Measurements from ENCODE around the gene WBP2.
A peak's percentile ranks its signal among the peaks of the same experiment; 100 is the strongest.
"Not testable (repeated sequence)": the region's sequence is repeated elsewhere in the genome, so short reads cannot be mapped to it uniquely, and the experiment has no call there.

The WBP2 gene

GRCh38 chr17:75861927-75862317, 6.8 kb upstream of the WBP2 start:
- no peak for TF ChIP-seq CTCF (IDR thresholded peaks at IDR 0.05; ENCODE audit: low read depth, low read length, missing control alignments)
- in situ Hi-C loops (cut with HindIII; ENCODE audit: low sequenced_read_pairs): no loop called here
- DNase-seq (ENCODE audit: low read depth): no peak
- H3K4me3 ChIP-seq (ENCODE audit: low read depth, low read length): no peak overlapping the region

- in situ Hi-C loops (cut with HindIII; ENCODE audit: low sequenced_read_pairs); H3K4me3 ChIP-seq (ENCODE audit: low read depth, low read length); DNase-seq (ENCODE audit: low read depth): not testable (repeated sequence)
Observed at GRCh38 chr17:75859358-75859757, 4.2 kb upstream of the WBP2 start.

- DNase-seq (ENCODE audit: low read depth): no peak
- in situ Hi-C loops (cut with HindIII; ENCODE audit: low sequenced_read_pairs): no loop called here
- peak overlapping the region; percentile 74 for H3K4me3 ChIP-seq (ENCODE audit: low read depth, low read length)
- TF ChIP-seq CTCF (IDR thresholded peaks at IDR 0.05; ENCODE audit: low read depth, low read length, missing control alignments): peak; percentile 50
Observed at GRCh38 chr17:75856062-75856756, 1.1 kb upstream of the WBP2 start.

- no peak for TF ChIP-seq CTCF (IDR thresholded peaks at IDR 0.05; ENCODE audit: low read depth, low read length, missing control alignments)
- H3K4me3 ChIP-seq (ENCODE audit: low read depth, low read length): peak overlapping the region; percentile 74
- in situ Hi-C loops (cut with HindIII; ENCODE audit: low sequenced_read_pairs): no loop called here
- DNase-seq (ENCODE audit: low read depth): no peak
Observed at GRCh38 chr17:75854881-75855309, 240 bp downstream of the WBP2 start.

- no peak for TF ChIP-seq CTCF (IDR thresholded peaks at IDR 0.05; ENCODE audit: low read depth, low read length, missing control alignments)
- in situ Hi-C loops (cut with HindIII; ENCODE audit: low sequenced_read_pairs): no loop called here
- peak overlapping the region; percentile 74 for H3K4me3 ChIP-seq (ENCODE audit: low read depth, low read length)
- DNase-seq (ENCODE audit: low read depth): no peak
Observed at GRCh38 chr17:75854101-75854748, 910 bp downstream of the WBP2 start.

- DNase-seq (ENCODE audit: low read depth): no peak
- no peak overlapping the region for H3K4me3 ChIP-seq (ENCODE audit: low read depth, low read length)
- no peak for TF ChIP-seq CTCF (IDR thresholded peaks at IDR 0.05; ENCODE audit: low read depth, low read length, missing control alignments)
- in situ Hi-C loops (cut with HindIII; ENCODE audit: low sequenced_read_pairs): no loop called here
Observed at GRCh38 chr17:75853433-75853832, 1.7 kb downstream of the WBP2 start.

GRCh38 chr17:75851693-75851991, 3.5 kb downstream of the WBP2 start:
- in situ Hi-C loops (cut with HindIII; ENCODE audit: low sequenced_read_pairs); DNase-seq (ENCODE audit: low read depth); H3K4me3 ChIP-seq (ENCODE audit: low read depth, low read length): not testable (repeated sequence)

All from astrocyte of the cerebellum (primary cell).